RPMI8226 (cell line): ENCODE results near the gene C2orf74.
A peak's percentile ranks its signal among the peaks of the same experiment; 100 is the strongest.
"Not testable (repeated sequence)": the region's sequence is repeated elsewhere in the genome, so short reads cannot be mapped to it uniquely, and the experiment has no call there.

Source experiments
- DNase-seq: peaks from one replicate; pipeline ENCODE4 v3.0.0-alpha.2; 2015

Gene C2orf74

DNA sequence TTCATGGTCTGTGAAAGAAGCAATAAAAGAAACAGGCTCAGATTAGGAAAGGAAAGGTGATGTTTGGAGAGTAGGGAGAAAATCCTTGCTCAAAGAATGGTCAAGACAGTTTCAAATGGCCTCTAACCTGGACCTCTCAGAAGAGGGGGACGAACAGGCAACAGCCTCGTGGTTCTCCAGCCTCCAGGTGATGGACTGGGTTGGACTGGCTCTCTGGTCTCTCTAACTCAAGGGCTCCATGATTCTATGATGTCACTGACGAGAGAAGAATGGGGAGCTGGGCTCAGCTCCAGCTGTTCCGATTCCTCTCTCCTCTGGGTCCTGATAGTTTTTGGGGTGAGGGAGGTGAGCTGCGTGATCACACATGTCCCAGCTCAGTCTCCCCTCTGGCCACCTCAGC lies at the start of gene C2orf74:
Gene C2orf74 (plus strand): TSS at position 301 of the 400 bp plus-strand sequence. CDS start 327 bp downstream, outside the sequence.
- DNase-seq = no peak

DNA sequence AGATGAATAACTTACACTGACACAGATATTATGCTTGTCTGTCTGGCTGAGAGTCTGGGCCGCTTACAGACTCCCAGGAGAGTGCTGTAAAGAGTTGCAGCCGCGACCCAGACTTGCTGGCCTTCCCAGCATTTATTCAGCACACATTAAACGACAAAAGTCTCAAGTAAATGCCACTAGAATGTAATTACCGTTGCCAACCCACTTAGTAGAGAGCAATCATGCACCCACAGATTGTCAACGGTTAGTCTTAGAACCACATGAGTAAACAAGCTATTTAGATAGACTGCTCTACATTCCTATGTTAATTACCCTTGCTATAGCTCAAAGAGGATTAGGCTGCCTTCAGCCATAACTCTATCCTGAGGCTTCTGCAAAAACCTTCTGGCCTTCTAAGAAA lies 47.8 kb upstream of the C2orf74 start:
- DNase-seq = no peak

DNA sequence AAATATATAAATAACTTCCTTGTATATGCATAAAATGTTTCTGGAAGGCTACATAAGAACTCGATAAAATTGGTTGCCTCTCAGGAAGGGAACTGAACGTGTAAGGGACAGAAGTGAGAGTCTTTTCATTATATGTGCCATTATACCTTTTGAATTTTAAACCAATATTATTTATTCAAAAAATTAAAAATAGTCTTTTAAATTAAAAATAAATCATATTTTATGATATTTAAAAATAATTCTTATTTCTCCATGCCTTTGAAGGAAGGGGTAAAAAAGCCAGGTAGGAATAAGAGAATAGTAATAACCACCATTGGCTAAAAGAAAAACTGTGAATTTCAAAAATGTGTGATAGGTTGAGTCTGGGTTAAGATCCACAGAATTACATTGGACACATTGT lies 45.7 kb upstream of the C2orf74 start:
- DNase-seq = no peak

DNA sequence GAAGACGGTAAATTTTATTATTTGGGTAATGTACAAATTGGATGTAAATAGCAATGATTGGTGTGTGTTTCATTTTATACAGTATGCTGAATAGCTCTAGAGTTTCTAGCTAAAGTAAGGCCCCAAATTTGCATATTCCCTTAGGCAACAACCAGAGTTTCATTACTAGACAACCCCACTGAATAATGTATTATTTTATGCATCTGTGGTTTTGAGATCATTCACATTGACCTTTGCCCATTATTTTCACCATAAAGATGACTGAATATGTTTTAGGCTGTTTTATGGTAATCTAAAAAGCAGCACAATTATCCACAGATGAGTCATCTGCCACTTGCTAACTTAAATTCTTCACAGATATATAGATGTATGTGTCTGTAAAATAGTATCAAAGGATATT lies 44.5 kb upstream of the C2orf74 start:
- no peak for DNase-seq

DNA sequence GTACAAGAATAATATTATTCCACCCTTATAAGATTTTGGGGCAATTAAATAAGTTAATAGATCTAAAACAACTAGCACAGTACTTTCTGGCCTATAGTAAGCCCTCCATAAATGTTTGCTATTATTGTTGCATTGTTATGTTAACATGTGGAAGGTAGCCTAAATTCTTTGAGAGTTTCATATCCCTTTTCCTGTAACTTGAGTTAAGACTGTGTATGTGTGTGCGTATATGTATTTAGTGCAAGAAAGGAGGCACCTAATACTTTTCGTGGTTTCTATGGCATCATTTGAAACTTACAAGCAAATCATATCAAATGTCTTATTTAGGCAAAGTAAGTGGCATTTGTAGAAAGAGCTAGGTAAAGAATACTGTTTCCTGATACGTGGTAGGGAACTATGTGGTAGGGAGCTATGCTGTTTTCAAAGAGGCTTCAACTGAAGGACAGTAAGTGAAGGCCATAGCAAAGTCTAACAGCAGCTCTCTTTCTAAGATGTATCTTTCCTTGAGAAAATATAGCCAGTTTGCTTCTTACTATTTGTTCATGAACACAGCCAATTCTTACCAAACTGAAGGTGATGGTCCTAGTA lies 36.8 kb upstream of the C2orf74 start:
- peak; percentile 28 for DNase-seq

DNA sequence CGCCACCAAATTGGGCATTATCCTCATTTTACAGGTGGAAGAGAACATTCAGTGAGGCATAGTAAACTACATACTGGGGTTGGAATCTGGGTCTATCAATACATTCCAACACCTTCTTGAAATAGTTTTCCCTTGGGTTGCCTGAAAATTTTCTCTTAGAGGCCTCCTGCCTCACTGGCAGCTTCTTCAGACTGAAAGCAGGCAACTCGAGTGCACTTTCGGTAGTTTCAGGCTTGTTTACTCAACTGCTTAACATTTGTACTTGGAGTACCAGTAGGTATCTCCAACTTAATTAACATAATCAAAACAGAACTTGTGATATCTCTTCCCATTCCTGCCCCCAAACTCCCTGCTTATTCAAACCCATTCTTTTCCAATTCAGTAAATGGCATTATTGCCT lies 36.2 kb upstream of the C2orf74 start:
- no peak for DNase-seq

DNA sequence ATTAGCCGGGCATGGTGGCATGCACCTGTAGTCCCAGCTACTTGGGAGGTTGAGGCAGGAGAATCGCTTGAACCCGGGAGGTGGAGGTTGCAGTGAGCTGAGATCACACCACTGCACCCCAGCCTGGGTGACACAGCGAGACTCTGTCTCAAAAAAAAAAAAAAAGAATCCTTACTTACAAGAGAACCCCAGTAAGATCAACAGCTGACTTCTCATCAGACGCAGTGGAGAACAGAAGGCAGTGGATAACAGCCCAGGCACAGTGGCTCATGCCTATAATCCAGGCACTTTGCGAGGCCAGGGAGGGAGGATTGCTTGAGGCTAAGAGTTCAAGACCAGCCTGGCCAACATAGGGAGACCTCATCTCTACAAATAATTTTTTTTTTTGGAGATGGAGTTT lies 33.9 kb upstream of the C2orf74 start:
- DNase-seq = not testable (repeated sequence)

DNA sequence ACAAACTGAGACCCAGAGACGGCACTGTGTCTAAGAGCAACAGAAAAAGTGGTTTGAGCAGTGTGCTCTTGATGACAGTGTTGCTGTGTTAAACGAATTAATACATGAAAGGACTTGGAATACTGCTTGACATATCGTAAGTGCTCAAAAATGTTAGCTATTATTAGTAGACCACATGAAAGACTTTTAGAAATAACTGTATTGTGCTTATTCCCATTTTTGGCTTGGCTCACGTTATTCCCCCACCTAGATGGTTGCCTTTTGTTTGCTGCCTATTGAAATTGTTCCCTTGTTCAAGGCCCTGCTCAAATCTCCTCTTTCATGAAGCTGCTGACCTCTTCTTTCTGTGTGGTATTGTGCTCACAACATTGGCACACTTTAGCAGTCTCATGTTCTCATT lies 27.8 kb upstream of the C2orf74 start:
- no peak for DNase-seq

DNA sequence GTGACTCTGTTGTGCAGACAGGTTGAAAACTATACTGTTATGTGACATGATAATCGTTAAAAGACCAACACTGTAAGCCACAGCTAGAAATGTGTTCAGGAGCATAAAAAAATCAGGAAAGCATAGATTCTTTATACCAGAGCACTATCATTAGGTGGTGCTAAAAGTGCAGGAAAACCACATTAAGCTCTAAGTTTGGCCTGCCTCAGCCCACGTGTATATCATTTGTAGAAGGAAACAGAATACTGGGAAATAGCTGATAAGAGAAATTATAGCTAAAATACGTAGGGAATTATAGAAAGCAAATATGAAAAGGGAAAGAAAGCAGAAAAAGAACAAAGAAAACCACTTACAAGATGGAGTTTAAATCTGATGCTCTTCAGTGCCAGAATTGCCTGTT lies 26.5 kb upstream of the C2orf74 start:
- peak; percentile 25 for DNase-seq

DNA sequence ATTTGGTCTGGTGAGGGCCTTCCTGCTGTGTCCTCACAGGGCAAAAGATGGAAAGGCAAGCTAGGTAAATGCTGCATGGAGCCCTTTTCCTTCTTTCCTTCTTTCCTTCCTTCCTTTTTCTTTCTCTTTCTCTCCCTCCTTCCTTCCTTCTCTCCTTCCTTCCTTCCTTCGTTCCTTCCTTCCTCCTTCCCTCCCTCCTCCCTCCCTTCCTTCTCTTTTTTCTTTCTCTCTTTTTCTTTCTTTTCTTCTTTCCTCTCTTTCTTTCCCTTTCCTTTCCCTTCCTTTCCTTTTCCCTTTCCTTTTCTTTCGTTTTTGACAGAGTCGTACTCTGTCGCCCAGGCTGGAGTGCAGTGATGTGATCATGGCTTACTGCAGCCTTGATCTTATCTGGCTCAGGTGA lies 23.1 kb upstream of the C2orf74 start:
- no peak for DNase-seq

DNA sequence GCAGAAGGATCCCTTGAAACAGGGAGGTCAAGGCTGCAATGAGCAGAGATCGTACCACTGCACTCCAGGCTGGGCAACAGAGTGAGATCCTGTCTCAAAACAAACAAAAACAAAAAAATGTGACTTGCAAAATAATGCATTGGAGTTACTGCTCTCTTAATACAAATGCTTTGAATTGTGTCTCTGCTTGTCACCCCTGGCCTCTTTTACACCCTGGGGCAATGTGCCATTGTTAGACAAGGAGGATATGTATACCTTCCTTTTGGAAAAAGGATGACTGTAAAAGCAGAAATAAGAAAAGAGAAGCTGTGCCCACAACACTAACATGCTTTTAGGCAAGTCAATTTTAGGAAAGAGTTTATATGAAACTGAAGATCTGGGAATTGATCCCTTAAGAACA lies 20.8 kb upstream of the C2orf74 start:
- no peak for DNase-seq

DNA sequence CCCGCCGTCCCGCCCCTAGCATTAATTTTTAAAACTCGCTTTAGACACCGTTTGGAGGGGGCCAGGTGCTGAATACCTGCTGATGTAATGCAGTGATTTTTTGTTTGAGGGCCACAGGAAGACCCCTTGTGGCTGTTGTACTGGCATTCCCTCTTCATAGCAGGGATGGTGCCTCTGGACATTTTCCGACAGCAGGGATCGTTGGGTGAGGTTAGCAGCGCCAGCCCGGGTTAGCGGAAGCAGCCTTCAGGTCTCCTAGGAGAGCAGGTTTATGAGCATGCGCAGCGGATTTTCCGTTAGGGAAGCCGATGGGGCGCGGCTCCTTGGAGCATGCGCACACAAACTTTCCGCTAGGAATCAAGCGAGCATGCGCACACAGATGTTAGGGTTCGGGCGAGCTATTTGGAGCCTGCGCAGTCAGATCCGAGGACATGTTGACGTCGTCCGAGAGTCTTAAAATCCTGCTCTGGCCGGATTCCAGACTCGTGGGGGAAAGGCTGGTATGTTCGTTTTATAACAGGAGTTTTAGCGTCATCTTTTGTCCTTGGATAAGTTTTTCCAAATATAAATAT lies 17.2 kb upstream of the C2orf74 start:
- DNase-seq = peak; percentile 98

DNA sequence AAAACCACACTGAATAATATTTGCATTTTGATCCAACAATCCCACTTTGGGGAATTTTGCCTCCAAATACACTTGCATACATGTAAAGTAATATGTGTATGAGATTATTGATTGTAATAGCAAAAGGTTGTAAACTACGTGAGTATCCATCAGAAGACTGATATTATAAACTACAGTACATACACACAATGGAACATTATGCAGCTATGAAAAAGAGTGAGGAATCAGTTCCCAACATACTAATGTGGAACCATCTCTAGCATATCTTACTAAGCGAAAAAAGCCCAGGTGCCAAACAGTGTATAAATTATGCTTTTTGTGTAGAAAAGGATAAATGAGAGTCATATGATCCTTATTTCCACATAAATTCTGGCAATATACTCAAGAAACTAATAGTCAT lies 16.0 kb upstream of the C2orf74 start:
- no peak for DNase-seq

DNA sequence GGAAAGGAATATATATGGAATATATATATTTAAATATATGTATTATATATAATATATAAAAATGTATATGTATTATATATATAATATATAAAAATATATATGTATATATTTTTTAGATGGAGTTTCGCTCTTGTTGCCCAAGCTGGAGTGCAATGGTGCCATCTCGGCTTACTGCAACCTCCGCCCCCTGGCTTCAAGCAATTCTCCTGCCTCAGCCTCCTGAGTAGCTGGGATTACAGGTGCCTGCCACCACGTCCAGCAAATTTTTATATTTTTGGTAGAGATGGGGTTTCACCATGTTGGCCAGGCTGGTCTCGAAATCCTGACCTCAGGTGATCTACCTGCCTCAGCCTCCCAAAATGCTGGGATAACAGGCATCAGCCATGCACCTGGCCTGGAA lies 13.9 kb upstream of the C2orf74 start:
- DNase-seq = not testable (repeated sequence)

DNA sequence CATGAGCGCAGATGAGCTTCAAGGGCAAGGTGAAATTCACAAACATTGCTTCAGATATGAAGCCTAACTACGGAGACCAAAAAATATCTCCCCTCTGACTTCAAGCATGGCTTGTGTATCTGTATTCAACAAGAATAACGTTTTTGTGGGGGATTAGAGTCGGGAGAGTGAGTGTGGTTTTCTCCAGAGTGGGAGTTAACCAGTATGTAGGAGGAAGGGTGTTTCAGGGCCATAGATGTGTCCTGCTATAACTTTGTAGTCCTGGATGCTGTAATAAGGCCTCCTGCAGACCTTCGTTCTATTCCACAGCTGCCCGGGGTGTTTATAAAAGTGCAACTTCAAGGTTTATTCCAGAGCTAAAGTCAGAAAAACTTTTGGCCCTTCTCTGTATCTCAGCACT lies 12.9 kb upstream of the C2orf74 start:
- no peak for DNase-seq

DNA sequence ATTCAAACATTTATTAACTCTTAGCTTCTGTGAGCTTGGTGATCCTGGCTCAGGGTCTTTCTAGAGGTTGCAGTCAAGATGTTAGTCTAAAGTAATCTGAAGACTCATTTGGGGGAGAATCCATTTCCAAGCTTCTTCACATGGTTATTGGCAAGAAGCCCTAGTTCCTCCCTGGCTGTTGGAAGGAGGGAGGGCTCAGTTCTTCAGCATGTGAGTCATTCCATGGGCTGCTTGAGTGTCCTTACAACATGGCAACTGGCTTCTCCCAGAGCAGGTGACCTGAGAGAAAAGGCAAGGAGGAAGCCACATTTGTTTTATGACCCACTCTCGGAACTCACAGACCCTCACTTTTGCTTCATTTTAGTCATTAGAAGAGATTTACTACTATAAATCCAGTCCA lies 10.6 kb upstream of the C2orf74 start:
- no peak for DNase-seq

DNA sequence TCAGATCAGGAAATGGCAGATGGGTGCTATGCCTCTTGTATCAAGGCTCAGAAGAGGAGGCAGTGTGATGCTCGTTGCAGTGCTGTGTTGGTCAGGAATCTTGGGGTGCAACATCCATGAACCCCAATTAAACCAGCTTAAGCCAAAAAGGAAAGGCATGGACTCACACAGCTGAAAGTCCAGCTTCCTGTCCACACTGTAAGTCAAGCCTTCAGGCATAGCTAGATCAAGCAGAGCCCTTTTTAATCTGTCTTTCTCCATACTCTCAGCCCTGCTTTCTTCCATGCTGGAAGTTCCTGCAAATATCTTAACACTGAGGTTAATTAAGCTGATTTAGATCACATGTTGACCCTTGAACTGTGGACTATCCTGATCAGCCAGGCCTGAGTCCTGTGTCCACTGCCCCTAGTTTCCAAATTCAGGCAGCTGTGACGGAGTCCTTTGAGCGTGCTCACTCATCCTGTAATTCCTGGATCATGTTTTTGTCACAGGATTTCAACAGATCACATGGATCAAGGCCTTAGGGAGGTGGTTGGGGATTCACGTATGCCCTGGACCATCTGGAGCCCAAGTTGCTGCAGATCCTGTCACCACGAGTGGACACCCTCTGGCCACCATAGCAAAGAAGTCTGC lies 4.5 kb upstream of the C2orf74 start:
- no peak for DNase-seq

DNA sequence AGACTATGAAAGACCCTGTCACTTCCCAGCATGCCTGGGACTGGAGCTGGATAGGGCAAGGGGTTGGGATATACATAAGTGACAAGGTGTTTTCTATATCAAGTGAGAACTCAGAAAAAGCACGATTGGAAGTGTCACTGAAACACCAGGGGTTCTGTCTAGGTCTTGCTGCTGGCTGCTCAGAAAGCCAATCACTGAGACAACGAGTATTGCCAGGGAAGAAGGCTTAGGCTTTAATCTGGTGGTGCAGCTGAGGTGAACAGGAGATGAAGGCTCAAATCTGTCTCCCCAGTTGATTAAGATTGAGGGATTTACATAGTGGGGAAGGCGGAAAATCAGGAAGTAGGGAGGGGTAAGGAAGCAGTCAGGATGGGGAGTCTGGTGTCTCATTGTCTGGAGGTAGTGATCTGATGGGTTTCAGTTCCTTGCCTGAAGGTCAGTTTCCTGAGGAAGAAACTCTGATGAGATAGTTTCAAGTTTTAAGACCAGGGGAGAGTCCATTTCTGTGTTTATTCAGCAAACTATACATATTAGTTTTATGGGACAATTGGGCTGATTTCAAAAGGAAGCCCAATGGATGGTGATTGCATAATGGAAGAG lies 3.5 kb upstream of the C2orf74 start:
- no peak for DNase-seq

DNA sequence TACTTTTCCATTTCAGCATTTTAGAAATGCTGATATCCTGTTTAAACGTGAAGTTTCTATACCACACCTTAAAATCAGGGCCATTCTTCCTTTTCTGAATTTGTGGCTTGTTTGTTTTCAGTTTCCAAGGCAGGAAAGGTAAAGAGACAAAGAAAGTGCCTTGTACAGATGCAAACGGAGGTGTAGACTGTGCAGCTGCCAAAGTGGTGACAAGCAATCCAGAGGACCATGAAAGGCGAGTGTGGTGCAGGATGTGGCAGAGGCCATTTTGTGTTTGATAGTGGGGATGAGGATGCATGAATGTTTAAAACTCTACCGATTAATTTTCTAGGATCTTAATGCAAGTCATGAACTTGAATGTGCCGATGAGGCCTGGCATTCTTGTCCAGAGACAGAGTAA lies 733 bp downstream of the C2orf74 start:
- no peak for DNase-seq

DNA sequence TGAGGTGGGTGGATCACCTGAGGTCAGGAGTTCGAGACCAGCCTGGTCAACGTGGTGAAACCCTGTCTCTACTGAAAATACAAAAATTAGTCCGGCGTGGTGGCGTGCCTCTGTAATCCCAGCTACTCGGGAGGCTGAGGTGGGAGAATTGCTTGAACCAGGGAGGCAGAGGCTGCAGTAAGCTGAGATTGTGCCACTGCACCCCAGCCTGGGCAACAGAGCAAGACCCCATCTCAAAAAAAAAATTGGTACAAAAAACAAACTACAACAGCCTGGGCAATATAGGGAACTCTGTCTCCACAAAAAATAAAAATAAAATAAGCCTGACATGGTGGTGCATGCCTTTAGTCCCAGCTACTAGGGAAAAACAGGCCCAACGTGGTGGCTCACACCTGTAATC lies 3.1 kb downstream of the C2orf74 start:
- DNase-seq = not testable (repeated sequence)

DNA sequence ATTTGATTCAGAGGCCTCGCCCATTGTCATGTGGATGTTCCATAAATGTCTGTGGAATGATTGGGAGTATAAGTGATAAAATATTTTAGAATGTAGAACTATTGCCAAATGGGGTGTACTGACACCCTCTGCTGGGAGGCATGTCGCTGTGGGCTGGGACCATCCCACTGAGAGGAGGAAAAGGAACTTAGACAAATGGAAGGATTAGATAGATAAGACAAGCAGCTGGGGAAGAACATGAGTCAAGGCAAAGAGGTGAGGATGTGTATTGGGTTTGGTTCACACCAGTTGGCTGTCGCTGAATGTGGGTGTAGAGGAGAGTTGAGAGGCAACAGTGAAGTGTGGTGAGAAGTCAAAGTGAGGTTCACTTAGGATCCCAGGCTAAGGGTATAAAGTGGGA lies 4.0 kb downstream of the C2orf74 start:
- no peak for DNase-seq

DNA sequence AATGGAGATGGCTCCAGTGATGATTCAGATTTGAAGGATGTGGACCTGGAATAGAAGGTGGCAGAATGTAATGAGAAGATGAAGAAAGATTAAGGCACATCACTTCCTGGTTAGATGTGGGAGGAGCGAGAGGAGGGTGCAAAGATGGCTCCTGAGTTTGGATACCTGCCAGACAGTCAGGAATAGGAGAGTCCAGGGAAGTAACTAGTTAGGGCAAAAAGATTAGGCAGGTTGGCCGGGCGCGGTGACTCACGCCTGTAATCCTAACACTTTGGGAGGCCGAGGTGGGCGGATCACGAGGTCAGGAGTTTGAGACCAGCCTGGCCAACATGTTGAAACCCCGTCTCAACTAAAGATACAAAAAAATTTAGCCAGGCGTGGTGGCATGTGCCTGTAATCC lies 5.6 kb downstream of the C2orf74 start:
- DNase-seq = no peak

DNA sequence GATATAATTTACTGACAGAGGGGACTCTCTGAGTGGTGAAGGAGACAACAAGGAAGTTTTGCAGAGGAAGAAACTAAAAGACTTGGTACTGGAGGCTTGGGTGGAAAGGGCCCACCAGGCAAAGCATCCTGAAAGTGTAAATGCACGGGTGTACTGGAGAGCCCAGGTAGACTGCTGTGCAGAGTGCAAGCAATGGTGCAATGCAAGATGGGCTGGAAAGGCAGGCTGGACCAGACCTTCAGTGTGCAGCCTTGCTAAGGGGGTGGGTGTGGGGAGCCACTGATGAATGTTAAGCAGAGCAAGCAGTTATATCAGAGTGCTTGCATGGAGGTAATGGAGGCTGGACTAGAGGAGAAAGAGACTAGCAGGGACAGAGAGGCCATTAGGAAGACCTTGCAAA lies 10.7 kb downstream of the C2orf74 start:
- no peak for DNase-seq

DNA sequence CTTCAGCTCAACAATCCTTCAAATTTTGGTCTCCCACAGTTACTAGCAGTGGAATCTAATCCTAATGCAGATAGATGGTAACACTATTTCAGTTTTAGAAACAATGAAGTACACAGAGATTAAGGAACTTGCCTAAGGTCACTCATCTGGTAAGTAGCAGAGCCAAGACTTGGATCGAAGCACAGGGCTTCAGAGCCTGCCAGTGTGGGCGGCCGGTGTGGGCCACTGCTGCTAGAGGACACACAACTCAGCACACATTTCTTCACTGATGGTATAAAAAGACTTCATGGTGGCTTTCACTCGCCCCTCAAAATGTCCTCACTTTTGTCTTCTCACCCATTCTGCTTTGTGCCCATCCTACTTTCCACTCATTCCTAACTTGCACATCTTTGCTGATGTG lies 11.1 kb downstream of the C2orf74 start:
- DNase-seq = no peak

DNA sequence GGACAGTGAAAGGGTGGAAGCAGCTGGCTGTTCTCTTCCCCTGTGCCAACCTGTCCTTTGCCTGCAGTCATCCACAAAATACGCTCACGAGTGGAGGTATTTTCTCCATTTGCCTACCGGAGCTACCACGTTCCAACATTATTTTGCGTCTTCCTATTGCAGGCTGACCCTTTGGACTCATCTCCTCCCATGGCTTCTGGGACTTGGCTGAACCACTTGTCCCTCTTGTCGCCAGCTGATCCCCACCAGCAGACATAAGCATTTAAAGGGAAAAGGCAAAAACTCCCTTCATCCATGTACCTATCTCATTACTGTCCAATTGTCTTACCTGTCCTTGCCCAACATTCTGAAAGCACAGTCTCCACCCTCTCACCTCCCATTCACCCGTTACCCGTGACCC lies 13.0 kb downstream of the C2orf74 start:
- no peak for DNase-seq
